SK-N-MC (cell line): ENCODE data around the gene DDX19B.

ENCODE experiments used
- FOXP2 ChIP-seq: optimal IDR thresholded peaks from 2 replicates; pipeline ENCODE3; 2011; ENCODE audit warnings: mild to moderate bottlenecking, moderate library complexity; ENCODE audit not compliant: insufficient read depth; ENCODE audit errors: extremely low read length, control extremely low read depth
- POLR2AphosphoS5 ChIP-seq: IDR thresholded peaks from 2 replicates; pipeline ENCODE4 v1.6.1; 2012; ENCODE audit warnings: mild to moderate bottlenecking, low read depth, low read length, borderline replicate concordance

GRCh38 chr16:70294385-70295025 is 4.5 kb upstream of the DDX19B start:
- TF ChIP-seq FOXP2 (no peak), POLR2AphosphoS5 (no peak)
